Uterus (tissue), 4 donors: ENCODE results near the gene CYP1A1. TPM values are rescaled to one million over a fixed set of nuclear protein-coding genes. Genes with fewer than 3 reads are reported as not detected.
"Not testable (repeated sequence)": the region's sequence is repeated elsewhere in the genome, so short reads cannot be mapped to it uniquely, and the experiment has no call there.

Experiments used
- DNase-seq, 2 donors: peaks; one replicate each; pipeline ENCODE4 v3.0.0-alpha.2; 2019 to 2020
- H3K27ac ChIP-seq, 2 donors: fragments of 200-600 bp; sonication (generic); 1 replicate in 1 of 2; 2 replicates in 1 of 2; pipeline ENCODE4 v1.5.1; 2016 to 2018
- H3K27me3 ChIP-seq, 2 donors: fragments of 200-600 bp; sonication (generic); one replicate each; pipeline ENCODE4 v1.5.1; 2018 to 2019; ENCODE audit warnings: control low read depth in 1 of 2
- H3K36me3 ChIP-seq, 2 donors: fragments of 200-600 bp; sonication (generic); one replicate each; pipeline ENCODE4 v1.5.1; 2019; ENCODE audit warnings: control low read depth in 1 of 2
- H3K4me1 ChIP-seq, 2 donors: fragments of 200-600 bp; sonication (generic); one replicate each; pipeline ENCODE4 v1.5.1; 2018 to 2019; ENCODE audit warnings: control low read depth in 1 of 2
- H3K4me3 ChIP-seq, 2 donors: fragments of 200-600 bp; sonication (generic); 1 replicate in 1 of 2; 2 replicates in 1 of 2; pipeline ENCODE4 v1.5.1; 2018 to 2019; ENCODE audit warnings: mild to moderate bottlenecking in 1 of 2
- H3K9me3 ChIP-seq, 2 donors: fragments of 200-600 bp; sonication (generic); one replicate each; pipeline ENCODE4 v1.5.1; 2019; ENCODE audit warnings: control low read depth in 1 of 2
- CTCF ChIP-seq, 4 experiments: fragments of 200-600 bp in 2 of 4; fragments of 450-650 bp in 2 of 4; sonication (generic) in 2 of 4; IDR thresholded peaks; one replicate each; pipeline ENCODE4 v1.5.1; 2016 to 2019; ENCODE audit warnings: antibody characterized with exemption in 4 of 4, mild to moderate bottlenecking in 2 of 4, moderate library complexity in 1 of 4
- POLR2A ChIP-seq, 2 donors: fragments of 450-650 bp; IDR thresholded peaks; one replicate each; pipeline ENCODE4 v1.6.1; 2016; ENCODE audit warnings: antibody characterized with exemption in 2 of 2, mild to moderate bottlenecking in 1 of 2, moderate library complexity in 1 of 2
- intact Hi-C: fragments of 100-400 bp; cut with DNase I; formaldehyde crosslinking; loops from one replicate; pipeline ENCODE4 v1.15.1; 2023; ENCODE audit warnings: low total_unique reads
- total RNA-seq, 4 donors: library from RNA; depleted of rRNA in 3 of 4; stranded (reverse); fragments of >200 nt in 3 of 4; gene quantifications; one replicate each; pipeline versions ENCODE4 v1.1.0 to v1.2.4, GENCODE V29; 2014 to 2023
- donor health status: DM: yes; HTN: yes; CAD: no.

The CYP1A1 gene
- total RNA-seq, 4 donors from 2014 or later: 0.29 to 6.2 TPM; not detected in 2

- H3K36me3 ChIP-seq: no peaks in the 10 kb centered on the region
- no peaks in the 10 kb centered on the region for H3K27me3 ChIP-seq
- no peak for DNase-seq
- H3K4me1 ChIP-seq: no peaks in the 10 kb centered on the region
- H3K9me3 ChIP-seq: no peaks in the 10 kb centered on the region
- H3K4me3 ChIP-seq: no peak overlapping the region
- H3K27ac ChIP-seq: no peak overlapping the region
- intact Hi-C loops: no loop called here
- no peak for TF ChIP-seq CTCF (IDR thresholded peaks at IDR 0.05)
- no peak for TF ChIP-seq POLR2A (IDR thresholded peaks at IDR 0.05)
Observed at GRCh38 chr15:74749832-74750231, 24.5 kb upstream of the CYP1A1 start.

DNA sequence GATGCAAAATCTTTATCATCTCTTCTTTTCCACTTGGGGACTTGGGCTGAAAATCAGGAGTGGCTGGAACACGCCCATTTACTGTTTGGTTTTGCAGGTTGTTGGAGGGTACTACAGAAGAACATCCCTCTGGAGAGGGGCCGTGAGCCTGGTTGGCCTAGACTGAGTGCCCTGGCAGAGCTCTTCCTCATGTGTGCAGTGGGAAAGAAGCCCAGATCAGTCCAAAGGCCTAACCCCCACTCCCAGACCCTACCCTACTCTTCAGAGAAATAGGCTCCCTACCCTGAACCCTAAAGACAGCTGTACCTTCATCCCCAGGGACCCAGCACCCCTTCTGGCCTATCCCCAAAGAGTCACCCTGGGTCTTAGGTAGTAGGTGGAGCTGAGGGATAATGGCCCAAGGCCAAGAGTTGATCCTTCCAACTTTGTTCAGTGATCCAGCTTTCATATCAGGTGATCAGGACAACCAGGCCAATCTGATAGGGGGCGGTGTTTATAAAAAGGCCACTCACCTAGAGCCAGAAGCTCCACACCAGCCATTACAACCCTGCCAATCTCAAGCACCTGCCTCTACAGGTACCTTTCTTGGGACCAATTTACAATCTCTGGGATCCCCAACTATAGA lies 23.1 kb upstream of the CYP1A1 start, which contains the start of gene CYP1A2:
CYP1A2 (plus strand) TSS at position 524 of the 625 bp plus-strand sequence. CDS start 894 bp downstream, outside the sequence.
- DNase-seq: no peak
- TF ChIP-seq CTCF (IDR thresholded peaks at IDR 0.05): no peak
- no peak for TF ChIP-seq POLR2A (IDR thresholded peaks at IDR 0.05)
- H3K27me3 ChIP-seq: no peaks in the 10 kb centered on the region
- H3K27ac ChIP-seq: no peak within 1 kb of the TSS
- H3K4me3 ChIP-seq: no peak within 1 kb of the TSS
- no peaks in the 10 kb centered on the region for H3K9me3 ChIP-seq
- intact Hi-C loops: no loop called here
- no peaks in the 10 kb centered on the region for H3K36me3 ChIP-seq
- H3K4me1 ChIP-seq: no peaks in the 10 kb centered on the region

GRCh38 chr15:74746389-74746788 lies 21.1 kb upstream of the CYP1A1 start:
- H3K36me3 ChIP-seq: no peaks in the 10 kb centered on the region
- intact Hi-C loops: no loop called here
- H3K4me1 ChIP-seq: no peaks in the 10 kb centered on the region
- no peaks in the 10 kb centered on the region for H3K27me3 ChIP-seq
- H3K9me3 ChIP-seq: no peaks in the 10 kb centered on the region
- TF ChIP-seq POLR2A (IDR thresholded peaks at IDR 0.05) (no peak), CTCF (IDR thresholded peaks at IDR 0.05) (no peak)
- H3K27ac ChIP-seq: no peak overlapping the region
- no peak overlapping the region for H3K4me3 ChIP-seq
- DNase-seq: no peak

DNA sequence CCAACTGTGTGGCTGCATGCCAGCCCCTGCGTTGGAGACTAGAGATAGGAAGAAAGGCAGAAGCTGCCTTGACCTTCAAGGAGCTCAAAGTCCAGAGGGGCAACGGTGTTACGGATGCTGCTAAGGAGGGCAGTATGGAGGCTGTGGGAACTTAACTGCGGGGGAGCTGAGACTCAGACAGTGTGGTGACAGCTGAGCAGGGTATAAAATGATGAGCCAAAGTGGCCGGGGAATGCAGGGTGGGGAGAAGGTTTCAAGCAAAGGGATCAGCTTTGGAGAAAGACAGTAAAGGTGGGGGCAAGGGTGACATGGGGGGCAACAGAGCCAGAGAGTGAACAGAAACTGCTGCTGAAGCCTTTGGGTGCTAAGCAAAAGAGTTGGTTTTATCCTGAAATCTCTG lies 17.1 kb upstream of the CYP1A1 start:
- Histone ChIP-seq H3K4me3 (no peak overlapping the region), H3K27me3 (no peaks in the 10 kb centered on the region), H3K9me3 (no peaks in the 10 kb centered on the region), H3K36me3 (no peaks in the 10 kb centered on the region), H3K4me1 (no peaks in the 10 kb centered on the region), H3K27ac (no peak overlapping the region)
- intact Hi-C loops: no loop called here
- no peak for DNase-seq
- TF ChIP-seq CTCF (IDR thresholded peaks at IDR 0.05): no peak
- no peak for TF ChIP-seq POLR2A (IDR thresholded peaks at IDR 0.05)

DNA sequence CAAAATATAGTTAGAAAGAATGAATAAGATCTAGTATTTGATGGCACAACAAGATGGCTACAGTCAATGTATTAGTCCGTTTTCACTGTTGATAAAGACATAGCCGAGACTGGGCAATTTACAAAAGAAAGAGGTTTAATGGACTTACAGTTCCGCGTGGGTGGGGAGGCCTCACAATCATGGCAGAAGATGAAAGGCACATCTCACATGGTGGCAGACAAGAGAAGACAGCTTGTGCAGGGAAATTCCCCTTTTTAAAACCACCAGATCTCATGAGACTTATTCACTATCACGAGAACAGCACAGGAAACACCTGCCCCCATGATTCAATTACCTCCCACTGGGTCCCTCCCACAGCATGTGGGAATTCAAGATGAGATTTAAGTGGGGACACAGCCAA lies 12.9 kb upstream of the CYP1A1 start:
- DNase-seq: not testable (repeated sequence)

DNA sequence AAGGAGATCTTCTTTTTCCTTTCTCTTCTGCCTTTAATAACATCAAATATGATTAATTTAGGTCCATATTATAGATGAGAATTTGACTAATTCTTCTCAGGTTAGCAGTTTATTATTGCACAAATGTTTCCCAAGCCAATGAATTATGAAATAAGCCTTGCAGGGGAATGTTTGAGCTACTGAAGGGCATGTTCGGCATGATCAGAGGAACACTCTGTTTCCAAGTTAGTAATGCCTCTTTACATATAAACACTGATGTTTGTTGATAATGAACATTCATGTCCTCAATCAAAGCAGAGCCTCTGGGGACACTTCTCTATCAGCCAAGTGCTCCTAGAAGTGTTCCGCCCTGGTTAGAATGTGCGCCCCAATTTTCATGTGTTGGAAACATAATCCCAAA lies 10.0 kb upstream of the CYP1A1 start:
- TF ChIP-seq POLR2A (IDR thresholded peaks at IDR 0.05): no peak
- TF ChIP-seq CTCF (IDR thresholded peaks at IDR 0.05): no peak
- no peaks in the 10 kb centered on the region for H3K4me1 ChIP-seq
- no peaks in the 10 kb centered on the region for H3K36me3 ChIP-seq
- no peaks in the 10 kb centered on the region for H3K27me3 ChIP-seq
- intact Hi-C loops: no loop called here
- no peak for DNase-seq
- H3K4me3 ChIP-seq: no peak overlapping the region
- no peaks in the 10 kb centered on the region for H3K9me3 ChIP-seq
- no peak overlapping the region for H3K27ac ChIP-seq

More for the DNA sequence above, 12.9 kb upstream of the CYP1A1 start:
- H3K9me3 ChIP-seq, H3K27me3 ChIP-seq, H3K4me1 ChIP-seq, intact Hi-C loops, H3K4me3 ChIP-seq, H3K36me3 ChIP-seq, H3K27ac ChIP-seq: not testable (repeated sequence)
